HG02571 (cell line): Measurements from ENCODE around the gene FGFR1OP2.
"Not testable (repeated sequence)": the region's sequence is repeated elsewhere in the genome, so short reads cannot be mapped to it uniquely, and the experiment has no call there.

ENCODE experiments used
- ATAC-seq: cut with Tn5 transposase; IDR thresholded peaks from one replicate; pipeline ENCODE4 v1.9.1; 2021; ENCODE audit warnings: mild to moderate bottlenecking, moderate library complexity; ENCODE audit not compliant: unreplicated experiment

Gene FGFR1OP2

DNA sequence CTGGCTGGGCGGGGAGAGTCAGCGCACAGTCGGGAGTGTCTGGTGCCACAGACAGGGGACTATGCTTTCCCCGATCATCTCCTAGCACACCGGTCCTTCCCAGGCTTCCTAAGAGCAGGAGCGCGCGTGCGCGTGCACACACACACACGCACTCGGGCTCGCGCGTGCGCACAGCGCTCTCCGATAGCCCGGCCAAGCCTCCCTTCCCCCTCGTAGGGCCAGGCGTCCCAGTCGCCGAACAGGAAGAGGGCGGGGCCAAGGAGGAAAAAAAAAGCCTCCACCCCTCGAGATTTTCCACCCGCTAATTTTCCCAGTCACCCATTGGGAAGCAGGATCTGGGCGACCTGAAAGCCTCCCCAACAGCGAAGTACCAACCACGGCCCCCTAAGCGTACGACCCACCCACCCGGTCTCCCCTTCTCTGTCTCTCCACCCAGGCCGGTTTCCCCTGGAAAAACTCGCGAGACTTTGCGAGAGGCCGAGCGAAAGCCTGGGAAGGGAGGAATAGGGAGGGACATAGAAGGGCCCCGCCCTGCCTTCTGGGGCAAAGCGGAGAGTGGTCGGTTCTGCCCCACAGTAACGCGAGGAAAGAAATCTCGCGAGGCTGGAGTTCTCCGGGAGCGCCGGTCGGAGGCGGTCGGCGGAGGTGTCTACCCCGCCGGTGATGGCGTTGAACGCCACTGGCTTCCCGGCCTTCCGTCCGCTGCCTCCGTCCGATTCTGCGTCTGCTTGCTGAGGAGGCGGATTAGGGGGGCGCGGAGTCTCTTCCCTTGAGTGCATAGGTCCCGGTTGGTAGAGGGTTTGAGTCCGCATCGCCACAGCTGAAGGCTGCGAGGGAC is at the start of gene FGFR1OP2, which contains the start of gene INTS13:
FGFR1OP2 (plus strand) TSS at position 608 of the 838 bp plus-strand sequence. CDS start 15,689 bp downstream, outside the sequence.
INTS13 (minus strand) TSS at position 119 of the 838 bp plus-strand sequence. CDS start 1,178 bp downstream, outside the sequence.
- ATAC-seq: peak; percentile 84

DNA sequence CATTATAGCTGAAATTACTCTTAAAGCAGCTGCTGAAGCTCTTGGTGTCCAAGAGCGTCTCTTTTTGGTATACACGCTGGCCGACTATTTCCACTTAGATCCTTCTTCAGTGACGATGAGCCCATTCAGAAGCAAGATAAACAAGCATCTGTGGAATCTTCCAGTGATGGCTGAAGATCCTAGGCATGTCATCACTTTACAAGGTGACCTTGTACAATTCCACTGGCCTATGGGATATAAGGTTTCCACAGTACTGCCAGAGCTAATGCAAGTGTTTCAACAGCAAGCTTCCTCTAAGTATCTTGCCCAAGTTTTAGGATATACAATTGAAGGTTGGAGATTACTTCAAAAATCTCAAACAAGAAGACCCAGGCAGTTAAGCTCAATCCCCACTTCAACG is 47.5 kb upstream of the FGFR1OP2 start:
- ATAC-seq: no peak

DNA sequence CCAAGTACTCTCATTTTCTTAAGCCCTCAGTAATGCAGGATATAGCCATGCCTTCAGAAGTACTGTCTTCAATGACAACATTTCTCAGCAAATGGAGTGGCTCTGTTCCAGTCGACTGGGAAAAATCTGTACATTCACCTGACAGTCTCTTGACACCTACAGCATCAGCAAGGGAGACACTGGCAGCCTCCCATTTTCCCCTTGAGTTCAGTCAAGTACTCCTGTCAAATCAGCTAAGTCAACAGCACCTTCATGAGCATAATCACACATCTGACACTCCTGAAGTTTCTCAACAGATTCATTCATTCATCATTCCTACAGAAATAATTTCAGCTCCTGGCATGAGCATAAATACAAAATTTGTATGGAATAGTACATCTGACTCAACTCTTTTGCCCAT is 46.6 kb upstream of the FGFR1OP2 start:
- ATAC-seq: no peak

DNA sequence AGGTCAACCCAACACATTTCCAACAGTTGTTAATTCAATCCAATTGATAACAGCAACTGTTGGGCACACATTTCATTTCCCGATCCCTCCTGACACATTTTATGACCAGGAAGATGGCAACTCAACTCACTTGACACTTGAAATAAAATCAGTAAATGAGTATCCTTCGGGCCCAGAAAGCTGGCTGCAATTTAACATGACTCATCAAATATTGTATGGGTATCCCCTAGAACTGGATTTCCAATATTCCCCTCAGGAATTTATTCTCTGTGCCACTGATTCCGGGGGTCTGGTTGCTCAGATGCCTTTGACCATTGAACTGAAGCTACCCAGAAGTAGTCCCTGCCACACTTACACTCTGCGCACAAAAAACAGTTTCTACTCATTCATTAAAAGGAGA is 42.6 kb upstream of the FGFR1OP2 start:
- ATAC-seq: no peak

DNA sequence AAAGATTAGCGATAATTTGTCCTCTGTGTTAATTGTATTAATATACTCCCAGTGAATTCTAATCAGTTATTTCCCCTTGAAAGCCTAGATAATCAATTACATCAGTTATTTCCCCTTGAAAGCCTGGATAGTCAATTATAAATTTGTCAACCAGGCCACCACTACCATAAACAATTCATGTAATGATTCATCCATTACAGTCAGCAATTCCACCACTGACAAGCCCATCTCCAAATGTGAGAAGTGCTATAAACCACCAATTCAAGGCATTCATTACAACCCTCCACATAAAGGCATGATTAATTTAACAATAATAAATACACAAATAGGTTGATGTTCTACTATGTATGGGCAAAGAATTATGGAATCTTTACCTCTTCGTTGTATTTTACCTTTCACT is 41.4 kb upstream of the FGFR1OP2 start:
- ATAC-seq: no peak

DNA sequence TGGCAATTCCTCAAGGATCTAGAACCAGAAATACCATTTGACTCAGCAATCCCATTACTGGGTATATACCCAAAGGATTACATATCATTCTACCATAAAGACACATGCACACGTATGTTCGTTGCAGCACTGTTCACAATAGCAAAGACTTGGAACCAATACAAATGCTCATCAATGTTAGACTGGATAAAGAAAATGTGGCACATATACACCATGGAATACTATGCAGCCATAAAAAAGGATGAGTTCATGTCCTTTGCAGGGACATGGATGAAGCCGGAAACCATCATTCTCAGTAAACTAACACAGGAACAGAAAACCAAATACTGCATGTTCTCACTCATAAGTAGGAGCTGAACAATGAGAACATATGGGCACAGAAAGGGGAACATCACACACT is 34.9 kb upstream of the FGFR1OP2 start:
- not testable (repeated sequence) for ATAC-seq

DNA sequence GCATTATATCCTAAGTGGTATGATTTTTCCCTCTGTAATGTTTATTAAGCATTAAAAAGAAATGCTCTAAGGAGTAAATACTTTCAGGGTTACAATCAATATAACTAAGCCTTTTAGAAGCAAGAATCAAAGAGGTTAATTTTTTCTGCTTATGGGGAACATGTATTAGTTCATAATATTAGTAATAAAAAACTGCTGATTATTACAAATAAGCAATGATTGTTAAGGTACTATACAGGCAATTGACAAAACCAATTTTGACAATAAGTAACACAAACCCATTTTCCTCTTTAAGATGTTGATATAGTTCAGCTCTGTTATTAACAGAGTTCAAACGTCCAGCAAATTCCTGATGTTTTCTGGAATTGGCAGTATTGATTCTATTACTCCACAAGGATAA is 32.2 kb upstream of the FGFR1OP2 start:
- ATAC-seq: no peak

DNA sequence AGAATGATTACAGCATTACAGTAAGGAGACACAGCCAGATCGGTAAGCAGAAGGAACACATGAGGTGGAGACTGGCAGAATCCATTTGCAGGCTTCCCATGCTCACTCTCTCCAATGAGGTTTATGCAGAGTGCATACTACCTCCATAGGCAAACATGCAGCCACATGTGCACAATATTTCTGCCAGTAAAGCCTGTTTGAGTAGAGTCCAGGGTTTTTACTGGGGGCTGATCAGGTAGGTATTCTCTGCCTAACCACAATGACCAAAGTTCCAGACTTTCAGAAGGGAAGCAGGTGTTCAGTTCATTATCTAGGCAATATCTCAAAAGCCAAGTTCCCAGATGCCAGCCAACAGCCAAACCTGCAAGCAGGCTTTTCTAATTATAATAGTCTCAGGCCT is 31.6 kb upstream of the FGFR1OP2 start:
- no peak for ATAC-seq

DNA sequence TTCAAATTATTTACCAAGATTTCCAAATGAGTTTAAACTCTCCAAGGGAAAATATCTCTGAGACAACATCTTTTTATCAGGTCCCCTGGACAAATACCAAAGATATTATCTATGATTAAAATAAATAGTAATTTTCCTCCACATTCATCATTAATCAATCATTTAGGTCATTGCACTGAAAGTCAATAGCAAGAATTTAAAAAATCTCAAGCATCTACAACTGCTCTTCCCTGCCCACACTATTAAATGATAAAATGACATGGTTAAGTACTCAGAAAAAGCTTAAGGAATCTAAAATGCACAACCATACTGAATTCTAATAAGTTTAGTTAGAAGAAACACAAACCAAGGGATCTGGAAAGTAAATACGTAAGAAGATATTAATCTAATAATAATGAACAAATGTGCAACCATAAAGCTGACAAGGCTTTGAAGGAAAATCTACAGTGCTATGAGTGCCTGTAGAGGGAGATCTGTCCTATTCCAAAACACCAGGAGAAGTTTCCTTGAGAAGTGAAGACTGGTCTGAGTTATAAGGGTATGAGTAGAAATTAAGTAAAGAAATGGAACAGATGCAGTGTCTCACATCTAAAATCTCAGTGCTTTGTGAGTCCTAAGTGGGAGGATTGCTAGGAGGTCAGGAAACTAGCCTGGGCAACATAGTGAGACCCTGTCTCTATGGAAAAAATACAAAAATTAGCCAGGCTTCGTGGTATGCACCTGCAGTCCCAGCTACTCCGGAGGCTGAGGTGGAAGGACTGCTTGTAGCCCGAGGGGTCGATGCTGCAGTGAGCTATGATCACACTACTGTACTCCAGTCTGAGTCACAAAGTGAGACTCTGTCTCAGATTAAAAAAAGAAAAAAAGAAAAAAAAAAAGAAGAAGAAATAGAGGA is 19.7 kb upstream of the FGFR1OP2 start:
- no peak for ATAC-seq

DNA sequence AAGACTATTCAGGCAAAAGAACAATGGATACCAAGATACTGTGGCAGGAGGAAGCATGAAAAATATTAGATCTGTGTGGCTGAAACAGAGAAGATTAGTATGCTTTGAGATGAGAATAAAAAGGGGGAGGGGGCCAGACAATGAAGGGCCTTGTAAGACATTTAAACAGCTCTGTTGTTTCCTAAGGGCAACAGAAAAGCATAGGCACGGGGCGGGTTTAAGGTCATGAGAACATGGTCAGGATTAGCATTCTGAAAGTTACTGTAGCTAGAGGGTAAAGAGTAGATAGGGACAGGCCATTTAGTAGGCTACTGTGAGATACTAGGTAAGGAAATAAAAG is 19.1 kb upstream of the FGFR1OP2 start:
- ATAC-seq: no peak

DNA sequence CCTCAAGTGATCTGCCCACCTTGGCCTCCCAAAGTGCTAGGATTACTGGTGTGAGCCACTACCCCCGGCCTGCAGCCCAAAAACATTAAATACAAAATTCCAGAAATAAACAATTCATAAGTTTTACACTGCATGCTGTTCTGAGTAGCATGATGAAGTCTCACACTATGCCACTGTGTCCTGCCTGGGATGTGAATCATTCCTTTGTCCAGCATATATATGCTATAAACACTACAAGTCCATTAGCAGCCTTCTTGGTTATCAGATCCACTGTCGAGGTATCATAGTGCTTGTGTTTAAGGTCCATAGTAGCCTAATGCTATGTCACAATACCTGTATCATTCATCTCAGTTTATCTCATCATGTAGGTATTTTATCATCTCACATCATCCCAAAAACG is 16.4 kb upstream of the FGFR1OP2 start:
- ATAC-seq: no peak

DNA sequence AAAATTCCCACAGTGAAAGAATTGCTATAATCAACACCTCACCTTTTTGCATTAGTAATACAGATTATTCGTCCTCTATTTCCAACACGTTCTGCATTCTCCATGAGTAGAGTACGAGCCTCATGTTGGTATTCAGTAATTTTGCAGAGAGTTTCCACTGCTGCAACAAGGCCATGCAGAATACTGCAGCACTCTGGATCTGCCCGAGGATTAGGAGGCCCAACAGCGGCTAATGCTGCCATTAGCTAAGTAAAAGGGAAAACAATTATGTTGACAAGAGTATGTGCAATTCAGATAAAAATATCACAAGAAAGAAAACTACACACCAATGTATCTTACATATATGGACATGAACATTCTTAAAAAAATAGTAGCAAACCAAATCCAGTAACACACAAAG is 9.6 kb upstream of the FGFR1OP2 start:
- ATAC-seq: no peak

DNA sequence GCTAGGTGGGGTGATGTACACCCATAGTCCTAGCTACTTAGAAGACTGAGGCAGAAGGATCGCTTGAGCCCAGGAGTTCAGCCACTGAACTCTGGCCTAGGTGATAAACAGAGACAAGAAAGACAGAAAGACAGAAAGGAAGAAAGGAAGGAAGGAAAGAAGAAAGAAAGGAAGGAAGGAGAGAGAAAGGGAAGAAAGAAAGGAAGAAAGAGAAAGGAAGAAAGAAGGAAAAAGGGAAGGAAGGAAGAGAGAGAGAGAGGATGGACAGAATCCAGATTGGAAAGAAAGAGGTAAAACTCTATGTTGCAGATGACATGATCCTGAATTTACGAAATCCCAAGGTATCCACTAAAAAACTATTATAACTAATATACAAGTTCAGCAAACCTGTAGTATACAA is 8.7 kb upstream of the FGFR1OP2 start:
- ATAC-seq: no peak

DNA sequence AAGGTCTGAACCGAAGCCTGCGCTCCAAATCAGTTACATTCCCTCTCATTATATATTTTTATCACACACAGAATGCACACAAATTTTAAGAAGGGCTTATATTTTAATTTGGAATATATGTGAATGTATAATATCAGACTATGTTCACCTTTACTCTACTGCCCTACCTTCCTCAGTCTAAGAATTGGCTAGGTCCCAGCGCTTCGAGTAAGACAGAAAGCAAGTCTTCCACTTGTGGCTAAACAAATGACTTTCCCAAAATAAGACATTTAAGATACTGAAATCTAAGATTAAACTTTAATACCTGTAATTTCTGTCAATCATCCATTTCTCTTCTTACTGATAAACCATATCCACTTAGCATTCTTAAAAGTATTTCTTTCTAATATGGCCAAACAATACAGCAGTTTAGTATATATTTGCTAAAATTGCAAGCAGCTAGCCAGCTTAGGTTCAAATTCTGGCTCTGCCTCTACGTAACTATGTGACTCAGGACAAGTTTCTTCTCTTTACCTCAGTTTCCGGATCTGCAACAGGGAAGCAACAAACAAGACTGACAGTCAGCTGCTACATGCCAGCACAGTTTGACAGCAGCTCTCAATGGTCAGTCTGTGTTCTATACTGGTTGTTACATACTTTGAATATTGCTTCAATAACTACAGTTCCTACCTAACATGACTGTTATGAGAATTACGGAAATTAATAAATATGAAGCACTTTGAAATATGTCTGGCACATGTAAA is 2.5 kb upstream of the FGFR1OP2 start:
- ATAC-seq: no peak

DNA sequence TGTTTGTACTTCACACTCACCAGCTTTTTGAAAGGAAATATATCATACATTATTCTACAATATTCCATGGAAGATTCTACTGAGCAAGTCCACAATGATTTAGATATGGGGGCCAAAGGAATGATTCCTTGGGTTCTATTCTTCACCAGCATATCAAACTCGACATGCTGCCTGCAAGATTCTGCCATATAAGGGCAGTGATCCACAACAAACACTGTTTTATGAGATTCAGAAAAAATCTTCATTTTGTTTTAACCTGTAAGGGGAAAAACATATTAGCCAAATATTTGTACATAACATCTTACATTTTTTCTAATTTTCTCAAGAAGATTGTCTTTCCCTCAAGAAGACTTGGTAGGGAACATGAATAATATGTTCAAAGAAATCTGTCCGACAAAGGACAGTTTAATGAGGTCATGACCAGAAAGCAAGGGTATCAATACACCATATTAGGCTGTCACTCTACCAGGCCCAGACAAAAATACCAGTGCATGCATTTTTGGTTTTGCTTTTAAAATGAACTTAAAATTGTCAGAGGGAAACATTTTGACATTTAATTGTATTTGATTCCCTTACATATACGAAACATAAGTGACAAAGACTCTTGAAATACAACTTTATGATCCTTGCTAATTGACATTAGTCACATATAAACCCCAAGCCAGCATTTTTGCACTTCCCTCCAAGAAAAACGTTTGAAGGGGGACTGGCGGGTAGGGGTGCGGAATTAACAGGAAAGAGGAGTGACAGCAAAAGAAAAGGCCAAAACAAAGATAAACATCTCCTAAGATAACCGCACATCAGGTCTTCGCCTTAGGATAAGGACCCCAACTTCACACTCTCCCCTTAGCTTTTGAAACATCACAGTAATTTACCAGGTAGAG is 1.5 kb upstream of the FGFR1OP2 start:
- no peak for ATAC-seq

DNA sequence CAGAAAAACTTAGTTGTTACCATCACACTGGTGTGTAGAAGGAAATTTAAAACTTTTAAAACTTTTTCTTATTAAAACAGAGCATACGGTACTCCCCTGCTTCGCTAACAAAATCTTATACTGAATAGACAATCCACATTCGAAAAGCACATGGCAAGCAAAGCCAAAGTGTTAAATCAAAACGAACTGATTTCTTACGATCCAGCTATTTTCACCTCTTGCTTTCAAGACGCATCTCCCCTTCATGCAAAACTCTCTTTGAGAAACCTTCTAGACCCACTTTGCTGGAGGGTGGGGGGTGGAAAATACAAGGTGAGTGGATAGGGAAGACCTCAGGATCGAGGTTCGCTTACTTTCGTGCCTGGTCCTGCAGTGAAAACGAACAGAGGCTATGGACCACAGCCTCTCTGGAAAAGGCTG is 817 bp upstream of the FGFR1OP2 start:
- ATAC-seq: no peak

DNA sequence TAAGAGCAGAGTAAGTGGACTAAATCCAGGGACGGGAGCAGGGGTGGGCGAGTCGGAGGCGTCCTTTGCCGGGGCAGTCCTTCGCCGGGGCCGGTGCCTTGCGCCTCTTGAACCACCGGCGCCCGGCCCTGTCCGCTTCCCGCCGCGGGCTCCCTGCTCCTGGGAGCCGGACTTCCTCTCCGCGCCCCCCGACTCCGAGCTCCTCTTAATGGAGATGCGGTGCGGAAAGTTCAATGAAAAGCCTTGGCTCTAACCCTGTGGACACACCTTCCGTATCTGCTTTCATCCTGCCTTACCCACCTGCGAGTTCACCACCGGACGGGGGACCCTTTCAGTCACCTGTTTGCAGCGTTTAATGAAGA is 412 bp downstream of the FGFR1OP2 start:
- ATAC-seq: peak; percentile 6

DNA sequence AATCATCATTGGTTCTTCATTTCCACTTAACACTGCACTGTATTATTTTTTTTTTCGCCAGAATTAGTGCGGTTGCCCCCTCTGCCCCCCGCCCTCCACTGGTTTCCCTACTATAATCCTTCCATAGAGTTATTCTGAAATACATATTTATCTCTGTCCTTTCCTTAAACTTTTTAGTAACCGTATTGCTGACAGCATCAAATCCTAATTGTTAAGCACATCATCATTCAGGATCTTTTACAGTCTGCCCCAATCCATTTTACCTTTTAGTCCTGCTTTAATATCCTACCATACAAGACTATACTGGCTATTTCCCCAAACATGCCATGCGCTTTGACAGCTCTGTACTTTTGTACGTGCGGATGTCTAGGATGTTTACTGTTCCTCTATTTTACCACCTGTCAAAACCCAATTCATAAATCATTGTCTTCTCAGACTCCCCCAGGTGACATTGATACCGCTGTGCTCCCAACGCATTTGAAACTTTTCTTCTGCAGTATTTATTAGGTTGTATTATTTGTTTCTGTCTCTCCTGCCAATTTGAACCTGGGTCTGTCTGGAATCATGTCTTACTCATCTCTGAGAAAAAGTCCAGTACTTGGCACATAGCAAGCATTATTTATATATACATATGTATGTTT is 1.0 kb downstream of the FGFR1OP2 start:
- ATAC-seq: no peak

DNA sequence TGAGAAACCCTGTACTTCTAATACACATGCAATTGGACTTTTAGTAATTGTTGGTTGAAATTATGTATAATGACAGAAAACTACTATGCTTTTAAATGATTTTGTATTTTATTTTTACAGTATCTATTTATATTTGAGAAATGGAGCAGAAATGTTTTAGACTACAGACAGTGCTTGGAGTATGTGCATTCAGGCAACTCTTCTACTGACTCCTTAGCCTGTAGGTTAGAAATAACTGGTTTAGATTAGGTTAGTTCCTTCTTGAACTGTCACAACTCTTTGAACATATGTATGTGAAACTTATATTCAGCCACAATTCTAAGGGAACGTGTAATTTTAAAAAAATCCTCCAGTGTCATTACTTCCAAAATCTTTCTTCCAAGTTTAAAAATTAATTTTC is 1.7 kb downstream of the FGFR1OP2 start:
- ATAC-seq: no peak
